ENCODE data around the gene DMAC2.

DNA sequence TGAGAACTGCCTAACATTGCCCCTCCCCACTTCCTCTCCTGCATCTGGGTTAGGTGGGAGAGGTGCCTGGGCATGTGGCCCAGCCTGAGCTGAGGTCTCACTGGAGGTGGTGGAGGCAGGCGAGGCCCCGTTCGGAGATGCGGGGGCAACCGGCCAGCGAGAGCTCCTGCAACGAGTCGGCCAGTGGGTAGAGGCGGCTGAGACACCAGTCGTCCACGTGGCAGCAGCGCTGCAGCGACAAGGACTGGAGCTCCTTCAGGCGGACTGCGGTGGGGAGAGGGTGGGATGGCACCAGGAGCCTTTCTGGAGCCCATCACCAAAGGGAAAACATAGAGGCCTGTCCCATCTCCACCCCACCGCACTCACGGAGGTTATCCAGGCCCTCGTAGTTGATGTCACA is 6.5 kb downstream of the DMAC2 start:
- no peak for TF ChIP-seq POLR2A (IDR thresholded peaks at IDR 0.05; ENCODE audit: low read length)
- no peak for TF ChIP-seq GATA1 (IDR thresholded peaks at IDR 0.05; ENCODE audit: low read depth, low read length)
